Spinal cord (tissue), 10 donors: ENCODE measurements around the gene PGM1. TPM values are rescaled to one million over a fixed set of nuclear protein-coding genes. Genes with fewer than 3 reads are reported as not detected.
A peak's percentile ranks its signal among the peaks of the same experiment; 100 is the strongest.

Experiments
- DNase-seq, 6 donors: peaks; one replicate each; pipeline versions ENCODE4 v3.0.0 to v3.0.0-alpha.2; 2013 to 2015; ENCODE audit warnings: low spot score in 6 of 6, low read depth in 4 of 6
- H3K27ac ChIP-seq: one replicate; pipeline ENCODE4 v1.5.1; 2013; ENCODE audit warnings: low read depth, low read length, control low read depth
- H3K27me3 ChIP-seq: one replicate; pipeline ENCODE4 v1.6.1; 2013; ENCODE audit warnings: low read length; ENCODE audit not compliant: control insufficient read depth, insufficient read depth
- H3K36me3 ChIP-seq: one replicate; pipeline ENCODE4 v1.6.1; 2013; ENCODE audit warnings: low read length; ENCODE audit not compliant: control insufficient read depth, insufficient read depth
- H3K4me1 ChIP-seq: one replicate; pipeline ENCODE4 v1.6.1; 2013; ENCODE audit warnings: low read length; ENCODE audit not compliant: control insufficient read depth, insufficient read depth
- H3K4me3 ChIP-seq: one replicate; pipeline ENCODE4 v1.5.1; 2013; ENCODE audit warnings: low read depth, low read length, control low read depth
- H3K9me3 ChIP-seq: one replicate; pipeline ENCODE4 v1.6.1; 2013; ENCODE audit warnings: low read length; ENCODE audit not compliant: control insufficient read depth, insufficient read depth
- WGBS: methylation state at CpG from one replicate; pipeline ENCODE4 v1.1.5; 2013; ENCODE audit warnings: missing lambda C conversion rate; ENCODE audit not compliant: insufficient coverage; 5-methylcytosine and 5-hydroxymethylcytosine counted together
- polyA plus RNA-seq, 2 donors: library from polyadenylated mRNA; unstranded; fragments of 120-200 nt; gene quantifications; one replicate each; pipeline ENCODE4 v1.2.1, GENCODE V29; 2013; ENCODE audit not compliant: insufficient read length in 2 of 2
- total RNA-seq, 2 donors: library from RNA; depleted of rRNA in 1 of 2; stranded (reverse); fragments of 120-200 nt in 1 of 2; fragments of >200 nt in 1 of 2; gene quantifications; one replicate each; pipeline versions ENCODE4 v1.2.3 to v1.2.4, GENCODE V29; 2013 to 2014
- donor health status: healthy.

PGM1 gene
- total and polyA plus RNA-seq, 4 donors = 41.3 to 58.3 (median 47.9) TPM

DNA sequence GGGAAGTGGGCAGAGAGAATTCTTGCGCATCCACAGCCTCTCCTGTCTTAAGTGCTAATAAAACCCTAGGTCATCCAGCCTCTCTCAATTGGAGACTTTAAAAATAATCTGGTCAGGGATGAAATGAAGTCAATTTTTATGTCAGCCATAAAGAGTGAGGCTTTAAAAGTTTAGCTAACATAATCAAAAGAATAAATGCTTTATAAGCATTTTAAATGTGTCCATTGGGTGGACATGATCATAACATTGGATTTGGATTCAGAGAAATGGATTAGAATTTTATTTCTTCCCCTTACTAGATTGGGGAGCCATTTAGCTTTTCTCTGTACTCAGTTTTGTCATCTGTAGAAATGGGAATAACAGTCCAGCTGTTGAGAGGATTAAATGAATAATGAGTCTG is 55.5 kb downstream of the PGM1 start:
- no peak for DNase-seq
- H3K4me1 ChIP-seq = peaks cover 4% of the 10 kb centered on the region
- H3K9me3 ChIP-seq = no peaks in the 10 kb centered on the region
- no peak overlapping the region for H3K27ac ChIP-seq
- WGBS = no CpG with 5 or more reads among the region's 1 CpG
- no peak overlapping the region for H3K4me3 ChIP-seq
- peaks cover 6% of the 10 kb centered on the region for H3K36me3 ChIP-seq
- no peaks in the 10 kb centered on the region for H3K27me3 ChIP-seq

DNA sequence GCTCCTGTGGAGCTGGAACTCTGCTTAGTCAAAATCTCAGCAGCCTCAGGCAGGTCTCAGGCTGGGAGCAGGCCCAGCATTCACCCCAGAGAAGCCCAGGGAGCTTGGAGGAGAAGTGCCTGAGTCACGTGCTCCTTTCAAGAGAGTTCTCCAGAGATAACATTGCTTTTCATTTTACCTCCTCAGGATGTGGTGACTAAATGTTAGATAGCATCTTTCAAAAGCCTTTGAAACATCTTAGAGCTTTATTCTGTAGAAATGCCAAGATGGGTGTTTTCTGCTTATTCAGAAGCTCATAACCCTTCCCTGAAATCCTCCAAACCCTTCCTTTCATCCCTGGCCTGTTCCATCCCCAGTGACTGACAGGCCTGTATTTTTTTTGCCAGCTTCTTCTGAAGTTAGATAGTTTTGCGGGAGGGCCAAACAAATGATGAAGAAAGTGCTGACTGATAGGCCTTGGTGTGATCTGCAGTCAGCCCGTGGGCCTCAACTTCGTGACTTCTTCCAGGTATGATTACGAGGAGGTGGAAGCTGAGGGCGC is 58.0 kb downstream of the PGM1 start:
- Histone ChIP-seq H3K27ac (no peak overlapping the region), H3K36me3 (peaks cover 10% of the 10 kb centered on the region), H3K27me3 (no peaks in the 10 kb centered on the region), H3K4me1 (no peaks in the 10 kb centered on the region), H3K4me3 (no peak overlapping the region), H3K9me3 (no peaks in the 10 kb centered on the region)
- peak in 1 of 6 donors; percentile 61 for DNase-seq
- 95% methylated on average over 5 of the region's 6 CpGs for WGBS

DNA sequence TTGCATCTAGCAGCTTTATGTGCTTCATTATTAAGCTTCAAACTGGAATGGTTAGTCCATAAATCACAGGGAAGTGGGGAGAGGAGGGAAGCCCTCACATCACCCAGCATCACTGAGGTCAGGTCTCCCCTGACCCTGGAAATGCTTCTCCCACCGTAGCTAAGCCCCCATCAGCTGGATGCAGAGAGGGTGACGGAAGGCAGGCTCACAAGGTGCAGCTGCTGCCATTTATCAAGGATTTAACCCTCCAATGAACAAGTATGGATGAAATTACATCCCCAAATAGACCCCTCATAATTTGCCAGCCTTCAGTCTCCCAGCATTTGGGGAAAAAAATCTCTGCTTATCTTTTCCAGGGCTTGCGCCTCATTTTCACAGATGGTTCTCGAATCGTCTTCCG is 60.8 kb downstream of the PGM1 start:
- H3K4me1 ChIP-seq = no peaks in the 10 kb centered on the region
- H3K9me3 ChIP-seq = no peaks in the 10 kb centered on the region
- H3K4me3 ChIP-seq = no peak overlapping the region
- WGBS = 98% methylated on average over 5 of the region's 6 CpGs
- H3K27ac ChIP-seq = no peak overlapping the region
- DNase-seq = no peak
- peaks cover 10% of the 10 kb centered on the region for H3K36me3 ChIP-seq
- no peaks in the 10 kb centered on the region for H3K27me3 ChIP-seq

DNA sequence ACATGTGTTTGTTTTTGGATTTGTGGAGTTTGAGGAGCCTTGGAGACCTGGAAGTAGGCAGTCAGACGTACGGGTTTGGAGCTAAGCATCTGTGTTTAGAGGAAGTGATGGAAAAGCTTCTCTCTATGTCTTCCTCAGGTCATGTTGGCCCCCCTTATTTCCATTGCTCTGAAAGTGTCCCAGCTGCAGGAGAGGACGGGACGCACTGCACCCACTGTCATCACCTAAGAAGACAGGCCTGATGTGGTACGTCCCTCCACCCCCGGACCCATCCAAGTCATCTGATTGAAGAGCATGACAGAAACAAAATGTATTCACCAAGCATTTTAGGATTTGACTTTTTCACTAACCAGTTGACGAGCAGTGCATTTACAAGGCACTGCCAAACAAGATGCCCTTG is 66.2 kb downstream of the PGM1 start:
- Histone ChIP-seq H3K4me1 (no peaks in the 10 kb centered on the region), H3K4me3 (no peak overlapping the region), H3K27me3 (no peaks in the 10 kb centered on the region), H3K27ac (no peak overlapping the region), H3K9me3 (no peaks in the 10 kb centered on the region), H3K36me3 (peaks cover 7% of the 10 kb centered on the region)
- WGBS = 100% methylated on average over 2 of the region's 7 CpGs
- no peak for DNase-seq

DNA sequence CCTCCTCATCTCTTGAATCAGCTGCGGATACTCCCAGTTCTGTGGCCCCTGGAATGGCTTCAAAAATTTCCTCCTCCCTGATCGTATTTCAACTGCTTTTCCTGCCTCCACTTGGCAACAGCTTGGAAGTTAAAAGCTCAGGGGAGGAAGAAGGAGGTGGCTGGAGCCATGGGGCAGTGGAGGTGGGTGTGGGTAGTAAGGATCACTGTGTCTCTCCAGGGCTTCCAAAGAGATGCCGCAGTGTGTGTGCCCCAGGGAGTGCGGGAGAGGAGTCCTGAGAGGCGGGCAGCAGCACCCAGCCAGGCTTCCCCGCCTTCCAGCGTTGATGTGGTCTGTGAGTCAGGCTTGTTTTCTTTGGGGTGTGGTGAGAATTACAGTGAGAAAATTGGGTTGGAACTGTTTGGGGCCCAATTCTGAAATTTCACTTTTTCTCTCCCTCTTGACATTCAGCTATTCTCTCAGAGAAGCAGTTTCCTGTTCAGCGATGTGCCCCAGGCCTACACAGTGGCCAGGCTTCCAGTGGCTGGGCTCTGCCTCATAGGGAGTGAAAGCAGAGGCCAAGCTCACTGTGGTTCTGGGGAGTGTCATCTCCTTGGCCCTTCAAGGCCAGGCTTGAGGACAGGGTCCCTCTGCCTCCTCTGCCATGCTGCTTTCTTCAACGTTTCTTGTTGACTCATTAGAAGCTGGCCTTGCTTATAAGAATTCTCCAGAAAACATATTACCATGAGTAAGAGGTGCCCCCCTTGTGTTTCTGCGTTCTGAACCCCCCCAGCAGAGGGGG is 69.0 kb downstream of the PGM1 start:
- 80% methylated on average over 4 of the region's 10 CpGs for WGBS
- Histone ChIP-seq H3K4me1 (no peaks in the 10 kb centered on the region), H3K4me3 (no peak overlapping the region), H3K36me3 (peaks cover 7% of the 10 kb centered on the region), H3K27ac (no peak overlapping the region), H3K27me3 (no peaks in the 10 kb centered on the region), H3K9me3 (peaks cover 2% of the 10 kb centered on the region)
- peak in 1 of 6 donors; percentile 22 for DNase-seq

DNA sequence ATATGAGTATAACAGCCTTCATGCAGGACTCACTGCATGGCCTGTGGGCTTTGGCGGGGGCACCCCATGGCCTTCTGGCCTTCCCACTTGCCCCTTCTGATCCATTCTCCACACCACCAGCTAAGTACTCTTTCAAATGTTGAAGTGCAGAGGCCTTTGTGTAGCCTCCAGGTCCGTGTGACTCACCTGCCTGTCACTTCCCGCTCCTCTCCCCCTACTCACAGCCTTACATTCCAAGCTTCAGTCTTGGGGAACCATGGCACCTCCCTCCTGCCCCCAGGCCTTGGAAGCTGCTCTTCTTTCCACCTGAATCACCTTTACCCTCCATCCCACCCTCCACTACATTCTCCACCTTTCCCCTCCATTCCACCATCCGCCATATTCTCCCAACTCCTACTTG is 69.6 kb downstream of the PGM1 start:
- Histone ChIP-seq H3K4me1 (no peaks in the 10 kb centered on the region), H3K9me3 (peaks cover 2% of the 10 kb centered on the region), H3K27ac (no peak overlapping the region), H3K36me3 (peaks cover 7% of the 10 kb centered on the region), H3K27me3 (no peaks in the 10 kb centered on the region), H3K4me3 (no peak overlapping the region)
- WGBS = 90% methylated on average over 4 of the region's 4 CpGs
- no peak for DNase-seq

DNA sequence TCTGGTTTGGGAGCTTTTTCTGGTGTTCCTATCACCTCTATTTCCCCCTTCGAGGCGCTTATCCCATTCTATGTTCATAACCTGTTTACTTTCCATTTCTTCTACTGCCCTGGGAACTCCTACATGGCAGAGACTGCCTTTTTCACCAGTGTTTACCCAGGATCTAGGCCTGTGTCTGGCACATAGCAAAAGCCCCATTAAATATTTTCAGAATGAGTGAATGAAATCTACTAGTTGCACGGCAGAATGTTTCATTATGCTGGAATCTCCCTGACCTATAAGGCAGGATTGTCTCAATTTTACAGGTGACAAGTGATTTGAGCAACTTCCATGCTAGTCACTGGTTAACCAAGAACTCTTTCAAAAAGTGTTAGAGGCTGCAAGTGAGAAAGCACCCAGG is 70.1 kb downstream of the PGM1 start:
- Histone ChIP-seq H3K36me3 (peaks cover 7% of the 10 kb centered on the region), H3K4me3 (no peak overlapping the region), H3K27ac (no peak overlapping the region), H3K4me1 (no peaks in the 10 kb centered on the region), H3K9me3 (peaks cover 2% of the 10 kb centered on the region), H3K27me3 (no peaks in the 10 kb centered on the region)
- DNase-seq = no peak
- 100% methylated on average over 3 of the region's 3 CpGs for WGBS

DNA sequence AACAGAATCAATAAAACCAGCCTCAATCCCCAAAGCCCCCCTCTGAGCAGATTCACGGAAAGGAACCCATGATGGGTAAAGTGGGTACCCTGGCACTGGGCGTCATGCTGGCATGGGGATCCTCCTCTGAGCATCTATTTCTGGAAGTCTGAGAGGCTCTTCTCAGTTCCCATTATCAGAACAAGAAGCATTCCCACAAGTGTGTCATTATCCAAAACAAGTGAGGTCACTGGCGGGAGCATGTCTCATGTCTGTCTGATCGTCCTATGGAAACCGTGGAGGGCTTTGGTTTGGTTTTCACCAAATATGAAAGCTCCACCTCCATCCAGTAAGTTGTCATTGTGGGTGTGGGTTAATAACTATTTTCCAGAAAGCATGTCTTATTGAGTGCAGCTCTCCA is 70.7 kb downstream of the PGM1 start:
- 80% methylated on average over 1 of the region's 5 CpGs for WGBS
- DNase-seq = no peak
- H3K27me3 ChIP-seq = no peaks in the 10 kb centered on the region
- H3K4me1 ChIP-seq = no peaks in the 10 kb centered on the region
- H3K9me3 ChIP-seq = peaks cover 2% of the 10 kb centered on the region
- H3K36me3 ChIP-seq = peaks cover 7% of the 10 kb centered on the region
- no peak overlapping the region for H3K4me3 ChIP-seq
- H3K27ac ChIP-seq = no peak overlapping the region

DNA sequence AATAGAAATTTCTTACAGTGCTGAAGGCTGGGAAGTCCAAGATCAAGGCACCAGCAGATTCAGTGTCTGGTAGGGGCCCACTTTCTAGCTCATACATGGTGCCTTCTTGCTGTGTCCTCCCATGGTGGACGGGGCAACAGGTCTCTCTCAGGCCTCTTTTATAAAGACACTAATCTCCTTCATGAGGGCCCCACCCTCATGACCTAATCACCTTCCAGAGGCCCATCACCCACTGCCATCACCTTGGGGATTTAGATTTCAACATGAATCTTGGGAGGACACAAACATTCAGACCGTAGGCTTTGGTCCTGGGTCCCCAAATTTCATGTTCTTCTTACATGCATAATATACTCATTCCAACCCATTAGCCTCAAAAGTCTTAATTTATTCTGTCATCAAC is 71.5 kb downstream of the PGM1 start:
- H3K4me3 ChIP-seq = no peak overlapping the region
- H3K9me3 ChIP-seq = peaks cover 2% of the 10 kb centered on the region
- no peak for DNase-seq
- H3K4me1 ChIP-seq = no peaks in the 10 kb centered on the region
- 100% methylated on average over 2 of the region's 2 CpGs for WGBS
- H3K27me3 ChIP-seq = no peaks in the 10 kb centered on the region
- H3K27ac ChIP-seq = no peak overlapping the region
- peaks cover 7% of the 10 kb centered on the region for H3K36me3 ChIP-seq

DNA sequence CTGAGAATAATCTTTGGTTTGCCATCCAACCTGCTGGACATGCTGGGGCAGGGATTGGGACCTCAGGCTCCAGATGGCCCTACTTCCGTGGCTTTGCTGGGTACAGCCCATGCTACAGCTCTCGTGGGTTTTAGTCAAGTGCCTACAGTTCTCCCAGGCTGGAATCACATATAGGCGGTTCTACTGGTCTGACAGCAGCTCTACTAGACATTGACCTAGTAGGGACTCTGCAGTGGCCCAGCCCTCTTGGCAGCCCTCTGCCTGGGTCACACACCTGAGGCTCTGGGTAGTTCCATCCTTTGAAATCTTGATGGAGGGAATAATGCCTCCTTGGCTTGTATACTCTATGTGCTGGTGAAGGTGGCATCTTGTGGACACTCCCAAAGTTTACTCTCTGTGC is 72.2 kb downstream of the PGM1 start:
- H3K27me3 ChIP-seq = no peaks in the 10 kb centered on the region
- H3K9me3 ChIP-seq = peaks cover 2% of the 10 kb centered on the region
- no peak overlapping the region for H3K27ac ChIP-seq
- H3K36me3 ChIP-seq = peaks cover 7% of the 10 kb centered on the region
- H3K4me3 ChIP-seq = no peak overlapping the region
- no peak for DNase-seq
- no peaks in the 10 kb centered on the region for H3K4me1 ChIP-seq
- 90% methylated on average over 3 of the region's 3 CpGs for WGBS
